BJ (cell line): Measurements from ENCODE around the gene DAP3. TPM values are rescaled to one million over a fixed set of nuclear protein-coding genes. Genes with fewer than 3 reads are reported as not detected.
"Not testable (repeated sequence)": the region's sequence is repeated elsewhere in the genome, so short reads cannot be mapped to it uniquely, and the experiment has no call there.

Experiments
- CTCF ChIA-PET: fragments of 350-600 bp; formaldehyde crosslinking; extraction: SDS; loops from one replicate; lab custom pipeline; 2021; ENCODE audit warnings: antibody characterized with exemption, inconsistent platforms; lab: Yijun Ruan, JAX
- POLR2A ChIA-PET: fragments of 300-600 bp; sonication (Branson Sonifier 250); formaldehyde crosslinking; extraction: SDS; loops from one replicate; lab custom pipeline; 2021; ENCODE audit warnings: antibody characterized with exemption; lab: Charles Lee
- DNase-seq: peaks from one replicate; pipeline ENCODE4 v3.0.0-alpha.2; 2011; ENCODE audit warnings: low read depth
- H3K27me3 ChIP-seq: 2 replicates; pipeline ENCODE4 v1.6.0; 2011; ENCODE audit warnings: low read length; ENCODE audit not compliant: control insufficient read depth, insufficient read depth
- H3K36me3 ChIP-seq: 2 replicates; pipeline ENCODE4 v1.5.1; 2011; ENCODE audit warnings: low read length; ENCODE audit not compliant: control insufficient read depth, insufficient read depth
- H3K4me3 ChIP-seq: 2 replicates; pipeline ENCODE4 v1.5.1; 2011; ENCODE audit warnings: low read depth, mild to moderate bottlenecking, control low read depth, low read length
- polyA plus RNA-seq: library from polyadenylated mRNA; depleted of rRNA; stranded (reverse); fragments of >200 nt; gene quantifications from 2 replicates; pipeline ENCODE4 v1.2.3, GENCODE V29; 2011
- TF ChIP-seq, protein P1 (sequence below): IDR thresholded peaks from 2 replicates; pipeline ENCODE4 v1.5.1; 2011; ENCODE audit warnings: low read depth, mild to moderate bottlenecking, control low read depth, inconsistent platforms, low read length, moderate library complexity; ENCODE audit not compliant: insufficient read depth

Gene DAP3
- polyA plus RNA-seq, 1 experiment, result 142 TPM

DNA sequence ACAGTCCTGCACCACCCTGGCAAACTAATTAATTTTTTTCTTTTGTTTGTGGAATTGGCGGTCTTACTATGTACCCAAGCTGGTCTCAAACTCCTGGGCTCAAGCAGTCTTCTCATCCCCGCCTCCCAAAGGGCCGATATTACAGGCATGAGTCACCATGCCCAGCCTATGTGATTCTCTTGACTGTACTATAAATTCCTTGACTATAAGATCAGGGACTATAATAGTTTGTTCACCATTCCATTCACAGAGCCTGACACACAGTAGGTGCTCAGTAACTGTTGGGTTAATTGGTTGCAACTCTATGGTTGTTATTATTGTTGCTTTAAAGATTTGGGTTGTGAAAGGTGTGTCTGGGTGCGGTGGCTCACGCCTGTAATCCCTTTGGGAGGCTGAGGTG, 17.2 kb downstream of the DAP3 start:
- POLR2A ChIA-PET, result no interaction called here

GRCh38 chr1:155709391-155709790, 20.5 kb downstream of the DAP3 start:
- H3K4me3 ChIP-seq, result no peak overlapping the region
- ChIA-PET POLR2A (no interaction called here), CTCF (no interaction called here)
- TF ChIP-seq, protein P1, sequence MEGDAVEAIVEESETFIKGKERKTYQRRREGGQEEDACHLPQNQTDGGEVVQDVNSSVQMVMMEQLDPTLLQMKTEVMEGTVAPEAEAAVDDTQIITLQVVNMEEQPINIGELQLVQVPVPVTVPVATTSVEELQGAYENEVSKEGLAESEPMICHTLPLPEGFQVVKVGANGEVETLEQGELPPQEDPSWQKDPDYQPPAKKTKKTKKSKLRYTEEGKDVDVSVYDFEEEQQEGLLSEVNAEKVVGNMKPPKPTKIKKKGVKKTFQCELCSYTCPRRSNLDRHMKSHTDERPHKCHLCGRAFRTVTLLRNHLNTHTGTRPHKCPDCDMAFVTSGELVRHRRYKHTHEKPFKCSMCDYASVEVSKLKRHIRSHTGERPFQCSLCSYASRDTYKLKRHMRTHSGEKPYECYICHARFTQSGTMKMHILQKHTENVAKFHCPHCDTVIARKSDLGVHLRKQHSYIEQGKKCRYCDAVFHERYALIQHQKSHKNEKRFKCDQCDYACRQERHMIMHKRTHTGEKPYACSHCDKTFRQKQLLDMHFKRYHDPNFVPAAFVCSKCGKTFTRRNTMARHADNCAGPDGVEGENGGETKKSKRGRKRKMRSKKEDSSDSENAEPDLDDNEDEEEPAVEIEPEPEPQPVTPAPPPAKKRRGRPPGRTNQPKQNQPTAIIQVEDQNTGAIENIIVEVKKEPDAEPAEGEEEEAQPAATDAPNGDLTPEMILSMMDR, result no peak
- no peaks in the 10 kb centered on the region for H3K36me3 ChIP-seq
- no peaks in the 10 kb centered on the region for H3K27me3 ChIP-seq
- DNase-seq, result no peak

More for the DNA sequence above, 17.2 kb downstream of the DAP3 start:
- DNase-seq, result no peak
- Histone ChIP-seq H3K4me3 (no peak overlapping the region), H3K27me3 (no peaks in the 10 kb centered on the region), H3K36me3 (no peaks in the 10 kb centered on the region)
- TF ChIP-seq, protein P1, result no peak
- CTCF ChIA-PET, result interaction anchor here (0.6 kb wide), 2 partner anchors 204 to 382 kb away, joined by 3 read pairs; no protein-coding TSS in a partner anchor

- H3K27me3 ChIP-seq, CTCF ChIA-PET, POLR2A ChIA-PET, H3K4me3 ChIP-seq, H3K36me3 ChIP-seq, DNase-seq: not testable (repeated sequence)
These were observed 22.6 kb downstream of the DAP3 start for GRCh38 chr1:155711457-155711856.

DNA sequence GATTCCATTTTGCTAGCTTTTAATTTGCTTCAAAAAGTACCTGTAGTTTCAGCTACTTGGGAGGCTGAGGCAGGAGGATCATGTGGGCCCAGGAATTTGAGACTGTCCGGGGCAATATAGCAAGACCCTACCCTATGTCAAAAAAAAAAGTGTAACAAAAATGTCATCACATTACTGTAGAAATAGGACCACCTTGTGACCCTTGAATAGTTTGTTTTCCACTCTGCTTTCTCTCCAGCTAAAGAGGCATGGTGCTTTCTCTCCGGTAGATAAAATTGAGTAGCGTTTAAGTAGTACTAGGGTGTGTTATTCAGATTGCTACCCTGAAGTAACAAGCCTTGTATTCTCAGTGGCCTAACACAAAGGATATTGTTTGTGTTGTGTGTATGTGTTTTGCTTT, 23.7 kb downstream of the DAP3 start:
- DNase-seq, H3K4me3 ChIP-seq, H3K27me3 ChIP-seq, H3K36me3 ChIP-seq, POLR2A ChIA-PET: not testable (repeated sequence)
- CTCF ChIA-PET, result interaction anchor here (0.7 to 2.8 kb wide), 4 partner anchors 13 to 538 kb away, joined by 3 to 12 read pairs (median 4); no protein-coding TSS in a partner anchor

DNA sequence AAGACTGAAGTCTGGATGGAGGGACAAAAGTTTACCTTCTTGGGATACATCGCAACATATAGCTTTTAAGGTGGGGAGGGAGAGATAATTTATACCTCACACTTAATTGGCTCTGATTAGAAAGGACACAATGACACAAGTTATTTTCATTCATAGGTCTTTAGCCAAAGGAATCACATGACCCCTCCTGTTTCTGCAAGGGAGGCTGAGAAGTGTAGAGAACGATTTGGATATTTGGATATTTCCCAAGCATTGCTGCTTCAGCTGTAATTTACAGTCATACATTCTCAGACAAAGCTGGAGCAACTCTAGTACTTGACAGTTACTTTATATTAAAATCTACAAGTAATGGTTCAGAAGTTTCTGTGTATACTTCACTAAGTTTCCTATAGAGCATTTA, 24.2 kb downstream of the DAP3 start:
- ChIA-PET CTCF (interaction anchor here (0.7 to 2.8 kb wide), 4 partner anchors 12 to 539 kb away, joined by 3 to 12 read pairs (median 4); no protein-coding TSS in a partner anchor), POLR2A (no interaction called here)
- no peak overlapping the region for H3K4me3 ChIP-seq
- H3K27me3 ChIP-seq, result no peaks in the 10 kb centered on the region
- H3K36me3 ChIP-seq, result no peaks in the 10 kb centered on the region
- no peak for DNase-seq
- TF ChIP-seq, protein P1, result no peak

DNA sequence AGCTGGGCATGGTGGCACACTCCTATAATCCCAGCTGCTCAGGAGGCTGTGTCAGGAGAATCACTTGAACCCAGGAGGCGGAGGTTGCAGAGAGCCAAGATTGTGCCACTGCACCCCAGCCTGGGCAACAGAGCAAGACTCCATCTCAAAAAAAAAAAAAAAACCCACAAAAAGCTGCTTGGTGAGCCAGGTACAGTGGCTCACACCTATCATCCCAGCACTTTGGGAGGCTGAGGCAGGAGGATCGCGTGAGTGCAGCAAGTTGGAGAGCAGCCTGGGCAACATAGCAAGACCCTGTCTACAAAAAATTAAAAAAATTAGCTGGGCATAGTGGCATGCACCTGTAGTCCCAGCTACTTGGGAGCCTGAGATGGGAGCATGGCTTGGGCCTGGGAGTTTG, 26.2 kb downstream of the DAP3 start:
- H3K36me3 ChIP-seq, DNase-seq, POLR2A ChIA-PET, H3K27me3 ChIP-seq, H3K4me3 ChIP-seq: not testable (repeated sequence)
- CTCF ChIA-PET, result interaction anchor here (0.6 to 2.8 kb wide), 4 partner anchors 11 to 23 kb away, joined by 3 to 12 read pairs (median 3); no protein-coding TSS in a partner anchor

DNA sequence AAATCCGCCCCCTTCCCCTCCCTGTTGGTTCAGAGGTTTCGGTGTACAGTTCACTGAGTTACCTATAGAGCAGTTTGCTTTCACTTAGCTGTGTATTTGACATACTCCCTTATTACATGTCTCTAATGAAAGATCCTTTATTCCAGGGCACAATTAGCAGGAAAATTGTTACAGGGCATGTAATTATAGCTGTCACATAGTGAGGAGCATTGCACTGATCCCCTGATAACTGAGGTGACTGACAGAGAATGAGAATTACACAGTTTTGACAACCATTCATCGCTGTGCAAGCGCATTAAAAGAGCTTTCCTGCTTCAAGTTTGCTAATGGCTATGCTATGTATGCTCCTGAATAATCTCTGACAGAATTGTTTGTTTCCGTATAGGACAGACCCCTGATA, 26.9 kb downstream of the DAP3 start:
- Histone ChIP-seq H3K36me3 (no peaks in the 10 kb centered on the region; the same call in 1 of the 2 replicates), H3K4me3 (no peak overlapping the region), H3K27me3 (no peaks in the 10 kb centered on the region)
- POLR2A ChIA-PET, result no interaction called here
- DNase-seq, result no peak
- CTCF ChIA-PET, result interaction anchor here (0.6 to 1.4 kb wide), 3 partner anchors 10 to 24 kb away, joined by 3 read pairs; no protein-coding TSS in a partner anchor
- TF ChIP-seq, protein P1, result no peak
